Measurements from ENCODE around the gene AIF1L.

The AIF1L gene

GRCh38 chr9:131096269-131097125, at the start of gene AIF1L:
Gene AIF1L, plus strand, starts transcription at chr9:131096531. Its CDS starts 99 bp downstream, at chr9:131096630.
- peak; percentile 10 for DNase-seq

DNA sequence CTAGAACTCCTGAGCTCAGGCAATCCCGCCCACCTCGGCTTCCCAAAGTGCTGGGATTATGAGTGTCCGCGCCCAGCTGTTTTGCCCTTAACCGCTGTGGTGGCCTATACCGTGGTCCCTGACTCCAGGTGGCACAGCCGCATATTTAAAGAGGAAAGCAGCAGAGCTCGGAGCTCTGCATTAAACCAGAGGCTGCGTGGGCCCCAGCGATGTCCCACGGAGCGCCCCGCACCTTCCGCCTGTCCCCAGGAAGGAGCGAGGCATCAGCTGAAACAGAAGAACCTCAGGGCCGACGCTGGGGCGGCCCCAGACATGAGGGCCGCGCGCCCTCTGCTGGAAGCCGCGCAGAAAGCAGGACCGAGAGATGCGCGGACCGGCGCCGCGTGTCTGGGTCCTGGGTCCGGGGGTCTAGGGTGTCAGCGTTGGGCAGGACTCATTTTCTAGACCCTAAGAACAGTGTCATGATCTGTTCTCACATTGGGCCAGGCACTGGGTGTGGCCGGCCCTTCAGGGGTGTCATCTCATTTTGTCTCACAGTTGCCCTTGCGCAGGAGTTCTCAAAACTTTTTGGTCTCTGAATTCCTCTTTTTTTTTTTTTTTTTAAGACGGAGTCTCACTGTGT, 49.6 kb upstream of the AIF1L start:
- DNase-seq: peak; percentile 25

DNA sequence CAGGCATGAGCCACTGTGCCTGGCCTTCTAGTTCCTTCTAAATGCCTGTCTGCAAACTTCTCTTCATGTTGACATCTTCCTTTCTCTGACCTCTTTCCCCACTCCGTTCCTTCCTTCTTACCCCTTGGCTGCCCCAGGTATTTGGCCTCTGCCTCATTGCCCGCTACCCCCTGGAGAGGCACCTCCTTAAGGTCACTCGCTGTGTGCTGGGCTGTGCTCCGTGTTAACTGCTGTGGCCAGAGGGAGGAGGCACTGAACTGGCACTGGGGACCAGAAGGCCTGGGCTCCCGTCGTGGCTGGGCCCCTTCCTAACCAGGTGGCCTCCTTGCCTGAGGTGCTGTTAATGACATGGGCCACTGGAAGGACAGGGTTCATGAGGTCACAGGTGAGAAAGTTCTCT, 48.0 kb upstream of the AIF1L start:
- no peak for DNase-seq

DNA sequence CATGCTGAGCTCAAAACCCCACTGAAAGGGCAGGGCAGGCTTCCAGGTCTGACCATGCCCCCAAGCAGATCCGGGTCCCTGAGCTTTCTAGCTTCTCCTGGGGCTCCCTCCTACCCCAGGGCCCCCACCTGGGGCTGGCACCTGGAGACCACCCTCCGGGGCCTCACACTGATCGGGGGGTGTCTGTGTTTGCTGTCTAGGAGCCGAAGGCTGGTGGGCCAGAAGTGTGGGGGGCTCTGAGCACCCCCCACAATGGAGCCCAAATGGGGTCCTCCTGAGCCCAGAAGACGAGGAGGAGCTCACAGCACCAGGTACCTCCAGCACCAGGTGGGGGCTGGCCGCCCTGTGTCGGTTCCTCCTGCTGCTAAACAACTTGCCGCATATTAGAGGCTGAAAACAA, 47.5 kb upstream of the AIF1L start:
- DNase-seq: no peak

- no peak for DNase-seq
These were observed 46.3 kb upstream of the AIF1L start for GRCh38 chr9:131049829-131050715.

DNA sequence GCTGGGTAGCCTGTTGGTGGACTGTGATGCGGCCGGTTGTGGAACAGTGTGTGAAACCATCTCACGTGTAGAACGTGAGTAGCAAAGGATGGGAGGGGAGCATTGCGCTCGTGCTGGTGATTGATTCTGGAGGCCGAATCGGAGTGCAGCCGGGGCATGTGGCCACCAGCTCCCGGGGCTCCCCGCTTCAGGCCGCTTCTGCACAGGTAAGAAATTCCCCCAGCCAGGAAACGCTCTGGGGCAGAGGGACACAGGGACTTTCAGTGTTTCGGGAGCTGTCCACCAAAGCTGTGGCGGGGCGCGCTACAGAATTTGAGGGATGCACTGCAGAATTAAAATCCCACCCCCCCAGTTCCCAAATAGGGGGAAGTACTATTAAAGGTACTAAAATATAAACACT, 45.5 kb upstream of the AIF1L start:
- no peak for DNase-seq

- DNase-seq: no peak
These were observed 44.5 kb upstream of the AIF1L start for GRCh38 chr9:131051592-131052517.

- no peak for DNase-seq
These were observed 42.4 kb upstream of the AIF1L start for GRCh38 chr9:131053896-131054295.

GRCh38 chr9:131056781-131057506, 39.4 kb upstream of the AIF1L start:
- DNase-seq: no peak

DNA sequence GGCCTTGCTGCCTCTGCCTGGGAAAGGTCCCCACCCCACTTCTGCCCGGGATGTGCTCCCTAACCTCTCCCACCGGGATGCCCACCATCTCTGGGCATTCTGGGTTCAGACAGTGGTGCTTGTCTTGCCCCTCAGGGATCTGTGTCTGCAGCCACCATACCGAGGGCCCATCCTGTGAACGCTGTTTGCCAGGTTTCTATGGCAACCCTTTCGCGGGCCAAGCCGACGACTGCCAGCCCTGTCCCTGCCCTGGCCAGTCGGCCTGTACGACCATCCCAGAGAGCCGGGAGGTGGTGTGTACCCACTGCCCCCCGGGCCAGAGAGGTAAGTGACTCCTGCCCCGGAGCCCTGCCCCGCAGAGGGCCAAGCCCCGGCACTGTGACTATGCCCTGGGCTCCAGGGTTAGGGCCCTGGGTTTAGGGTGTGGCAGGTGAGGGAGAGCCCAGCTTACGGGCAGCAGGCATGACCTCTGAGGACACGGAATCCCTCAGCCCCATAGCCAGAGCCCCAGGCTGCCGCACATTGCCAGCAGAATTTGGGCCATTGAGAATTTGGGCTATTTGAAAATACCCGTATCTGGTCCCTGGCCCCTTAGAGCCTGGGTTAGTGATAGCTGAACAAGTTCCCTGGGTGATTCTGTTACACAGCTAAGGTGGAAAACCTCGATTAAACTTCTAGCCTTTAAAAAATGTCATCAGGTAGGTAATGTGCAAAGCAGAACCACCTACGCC, 35.3 kb upstream of the AIF1L start:
- no peak for DNase-seq

DNA sequence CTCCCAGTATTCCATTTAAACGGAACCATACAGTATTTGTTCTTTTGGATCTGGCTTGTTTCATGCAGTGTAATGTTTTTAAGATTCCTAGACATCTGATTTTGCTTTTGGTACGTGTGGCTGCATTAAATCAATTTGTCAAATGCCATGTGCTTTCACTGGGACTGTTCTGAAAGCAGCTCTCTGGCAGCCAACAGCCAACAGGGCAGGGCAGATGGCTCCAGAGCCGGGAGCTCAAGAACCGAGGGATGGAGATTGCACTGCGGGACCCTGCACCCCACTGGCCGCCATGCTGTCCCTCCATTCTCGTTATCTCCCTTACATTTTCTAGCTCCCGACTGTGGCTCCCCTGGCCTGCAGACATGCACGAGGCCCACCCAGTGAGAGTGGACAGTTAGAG, 33.4 kb upstream of the AIF1L start:
- DNase-seq: no peak

DNA sequence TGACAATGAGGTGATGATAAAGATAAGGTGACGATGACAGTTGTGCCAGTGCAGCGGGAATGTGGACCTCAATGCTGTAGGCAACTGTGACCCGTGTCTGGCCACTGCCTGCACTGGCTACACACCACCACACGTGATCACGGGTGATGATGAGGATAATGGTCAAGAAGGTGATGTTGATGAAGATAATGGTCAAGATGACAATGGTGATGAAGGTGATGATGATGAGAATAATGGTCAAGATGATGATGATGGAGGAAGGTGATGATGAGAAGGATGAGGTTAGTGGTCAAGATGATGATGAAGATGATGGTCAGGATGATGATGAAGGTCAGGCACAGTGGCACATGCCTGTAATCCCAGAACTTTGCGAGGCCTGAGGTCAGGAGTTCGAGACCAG, 30.7 kb upstream of the AIF1L start:
- no peak for DNase-seq

DNA sequence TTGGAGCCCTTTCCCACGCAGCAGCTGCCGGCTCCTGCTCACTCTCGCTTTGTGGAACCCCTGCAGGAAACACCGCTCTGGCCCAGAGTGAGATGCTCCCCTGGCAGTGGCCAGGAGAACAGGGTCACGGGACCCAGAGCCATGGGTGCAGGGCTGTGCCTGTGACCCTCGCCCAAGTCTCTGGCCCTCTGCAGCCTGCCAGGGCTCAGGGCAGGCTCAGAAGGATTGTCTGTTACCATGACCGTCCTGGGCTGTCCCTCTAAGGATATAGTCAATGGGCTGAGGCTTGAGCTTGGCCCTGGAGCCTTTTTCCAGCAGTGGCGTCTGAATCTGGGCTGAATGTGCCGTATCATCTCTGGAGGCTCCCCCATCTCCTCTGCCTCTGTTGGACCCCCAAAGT, 28.7 kb upstream of the AIF1L start:
- no peak for DNase-seq

GRCh38 chr9:131068076-131068816, 28.1 kb upstream of the AIF1L start:
- no peak for DNase-seq

- DNase-seq: no peak
These were observed 26.6 kb upstream of the AIF1L start for GRCh38 chr9:131069699-131070098.

DNA sequence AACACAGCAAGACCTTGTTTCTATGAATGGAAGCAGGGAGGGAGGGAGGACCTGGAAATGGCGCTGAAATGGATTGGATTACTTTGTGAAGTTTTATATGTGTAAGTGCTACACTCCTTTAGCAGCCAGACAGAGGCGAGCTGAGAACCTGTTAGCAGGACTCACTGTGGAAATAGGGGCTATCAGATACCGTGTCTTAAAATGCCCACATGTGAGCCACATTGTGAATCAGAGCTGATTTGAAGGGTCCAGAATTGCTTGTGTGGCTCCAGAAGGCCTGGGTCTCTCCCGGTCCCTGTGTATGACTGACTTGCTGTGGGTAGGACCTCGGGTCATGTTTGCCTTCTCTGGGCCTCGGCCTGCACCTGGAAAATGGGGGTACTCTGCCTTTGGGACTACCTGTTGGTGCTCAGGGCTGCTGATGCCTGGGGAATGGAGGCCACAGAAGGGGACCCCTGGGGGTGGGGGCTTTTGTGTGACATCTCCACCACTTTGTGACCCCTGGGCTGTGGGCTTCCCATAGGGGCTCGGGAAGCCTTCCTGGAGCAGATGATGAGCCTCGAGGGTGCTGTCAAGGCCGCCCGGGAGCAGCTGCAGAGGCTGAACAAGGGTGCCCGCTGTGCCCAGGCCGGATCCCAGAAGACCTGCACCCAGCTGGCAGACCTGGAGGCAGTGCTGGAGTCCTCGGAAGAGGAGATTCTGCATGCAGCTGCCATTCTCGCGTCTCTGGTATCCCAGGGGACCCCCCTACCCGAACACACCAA, 24.0 kb upstream of the AIF1L start:
- DNase-seq: no peak

- no peak for DNase-seq
These were observed 23.5 kb upstream of the AIF1L start for GRCh38 chr9:131072871-131073237.

- no peak for DNase-seq
These were observed 19.8 kb upstream of the AIF1L start for GRCh38 chr9:131076347-131077195.
